ENCODE measurements around the gene SIGLEC15.

The SIGLEC15 gene

DNA sequence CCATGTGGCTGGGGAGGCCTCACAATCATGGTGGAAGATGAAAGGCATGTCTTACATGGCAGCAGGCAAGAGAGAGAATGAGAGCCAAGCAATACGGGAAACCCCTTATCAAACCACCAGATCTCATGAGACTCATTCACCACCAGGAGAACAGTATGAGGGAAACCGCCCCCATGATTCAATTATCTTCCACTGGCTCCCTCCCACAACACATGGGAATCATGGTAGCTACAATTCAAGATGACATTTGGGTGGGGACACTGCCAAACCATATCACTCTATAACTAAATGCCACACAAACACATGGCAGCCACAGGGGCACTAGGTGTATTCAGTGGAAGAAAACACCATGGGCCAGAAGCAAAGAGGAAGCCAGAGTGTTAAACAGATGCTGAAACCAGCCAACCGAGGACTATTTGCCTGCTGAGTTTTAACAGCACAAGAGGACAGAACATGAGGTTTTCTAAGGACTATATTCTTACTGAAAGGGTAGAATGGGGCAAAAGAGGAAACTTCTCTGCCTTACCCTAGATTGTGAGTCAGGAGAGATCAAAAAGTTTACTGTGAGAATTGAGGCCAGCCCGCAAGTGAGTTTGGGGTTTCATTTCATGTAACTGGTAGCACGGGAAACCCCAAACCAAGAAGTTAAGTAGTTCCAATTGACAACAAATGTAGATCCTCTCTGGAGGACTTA lies 49.2 kb downstream of the SIGLEC15 start:
- Histone ChIP-seq H3K36me3 (ENCODE audit: insufficient read depth, low read length) (peaks cover 86% of the 10 kb centered on the region), H3K4me2 (ENCODE audit: insufficient read depth, low read length) (no peak overlapping the region), H3K79me2 (ENCODE audit: insufficient read depth, low read length) (no peaks in the 10 kb centered on the region), H3K4me1 (ENCODE audit: insufficient read depth, low read length) (no peaks in the 10 kb centered on the region), H3K9me3 (ENCODE audit: insufficient read depth, low read length, severe bottlenecking) (peaks cover 3% of the 10 kb centered on the region), H3K9ac (ENCODE audit: low read depth, low read length) (no peak overlapping the region), H3K27ac (ENCODE audit: low read length) (no peak overlapping the region), H4K20me1 (ENCODE audit: insufficient read depth, low read length) (no peaks in the 10 kb centered on the region), H2AFZ (ENCODE audit: low read depth, low read length) (no peak overlapping the region), H3K27me3 (ENCODE audit: insufficient read depth, low read length, poor library complexity) (no peaks in the 10 kb centered on the region), H3K4me3 (ENCODE audit: low read depth in 1 of 2, low read length in 2 of 2) (no peak overlapping the region)
- TF ChIP-seq EZH2 (IDR thresholded peaks at IDR 0.05; ENCODE audit: borderline replicate concordance, low read depth, low read length, severe bottlenecking), result no peak
- TF ChIP-seq, protein P1, sequence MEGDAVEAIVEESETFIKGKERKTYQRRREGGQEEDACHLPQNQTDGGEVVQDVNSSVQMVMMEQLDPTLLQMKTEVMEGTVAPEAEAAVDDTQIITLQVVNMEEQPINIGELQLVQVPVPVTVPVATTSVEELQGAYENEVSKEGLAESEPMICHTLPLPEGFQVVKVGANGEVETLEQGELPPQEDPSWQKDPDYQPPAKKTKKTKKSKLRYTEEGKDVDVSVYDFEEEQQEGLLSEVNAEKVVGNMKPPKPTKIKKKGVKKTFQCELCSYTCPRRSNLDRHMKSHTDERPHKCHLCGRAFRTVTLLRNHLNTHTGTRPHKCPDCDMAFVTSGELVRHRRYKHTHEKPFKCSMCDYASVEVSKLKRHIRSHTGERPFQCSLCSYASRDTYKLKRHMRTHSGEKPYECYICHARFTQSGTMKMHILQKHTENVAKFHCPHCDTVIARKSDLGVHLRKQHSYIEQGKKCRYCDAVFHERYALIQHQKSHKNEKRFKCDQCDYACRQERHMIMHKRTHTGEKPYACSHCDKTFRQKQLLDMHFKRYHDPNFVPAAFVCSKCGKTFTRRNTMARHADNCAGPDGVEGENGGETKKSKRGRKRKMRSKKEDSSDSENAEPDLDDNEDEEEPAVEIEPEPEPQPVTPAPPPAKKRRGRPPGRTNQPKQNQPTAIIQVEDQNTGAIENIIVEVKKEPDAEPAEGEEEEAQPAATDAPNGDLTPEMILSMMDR (IDR thresholded peaks at IDR 0.05; ENCODE audit: borderline replicate concordance, extremely low read depth, low read length, poor library complexity, severe bottlenecking), result no peak
- ATAC-seq (ENCODE audit: insufficient read depth, low read depth) (no peak), DNase-seq (peak; percentile 14)

- H2AFZ ChIP-seq (ENCODE audit: low read depth, low read length), result no peak overlapping the region
- H3K27ac ChIP-seq (ENCODE audit: low read length), result no peak overlapping the region
- H3K79me2 ChIP-seq (ENCODE audit: insufficient read depth, low read length), result no peaks in the 10 kb centered on the region
- TF ChIP-seq, protein P1 (IDR thresholded peaks at IDR 0.05; ENCODE audit: borderline replicate concordance, extremely low read depth, low read length, poor library complexity, severe bottlenecking), result no peak
- TF ChIP-seq EZH2 (IDR thresholded peaks at IDR 0.05; ENCODE audit: borderline replicate concordance, low read depth, low read length, severe bottlenecking), result no peak
- no peak overlapping the region for H3K4me3 ChIP-seq (ENCODE audit: low read depth in 1 of 2, low read length in 2 of 2)
- H3K4me2 ChIP-seq (ENCODE audit: insufficient read depth, low read length), result no peak overlapping the region
- H4K20me1 ChIP-seq (ENCODE audit: insufficient read depth, low read length), result no peaks in the 10 kb centered on the region
- H3K27me3 ChIP-seq (ENCODE audit: insufficient read depth, low read length, poor library complexity), result no peaks in the 10 kb centered on the region
- H3K9me3 ChIP-seq (ENCODE audit: insufficient read depth, low read length, severe bottlenecking), result peaks cover 3% of the 10 kb centered on the region
- H3K36me3 ChIP-seq (ENCODE audit: insufficient read depth, low read length), result peaks cover 86% of the 10 kb centered on the region
- H3K9ac ChIP-seq (ENCODE audit: low read depth, low read length), result no peak overlapping the region
- ATAC-seq (ENCODE audit: insufficient read depth, low read depth), result no peak
- H3K4me1 ChIP-seq (ENCODE audit: insufficient read depth, low read length), result no peaks in the 10 kb centered on the region
- DNase-seq, result no peak
Observed at GRCh38 chr18:45876161-45876560, 50.7 kb downstream of the SIGLEC15 start.

DNA sequence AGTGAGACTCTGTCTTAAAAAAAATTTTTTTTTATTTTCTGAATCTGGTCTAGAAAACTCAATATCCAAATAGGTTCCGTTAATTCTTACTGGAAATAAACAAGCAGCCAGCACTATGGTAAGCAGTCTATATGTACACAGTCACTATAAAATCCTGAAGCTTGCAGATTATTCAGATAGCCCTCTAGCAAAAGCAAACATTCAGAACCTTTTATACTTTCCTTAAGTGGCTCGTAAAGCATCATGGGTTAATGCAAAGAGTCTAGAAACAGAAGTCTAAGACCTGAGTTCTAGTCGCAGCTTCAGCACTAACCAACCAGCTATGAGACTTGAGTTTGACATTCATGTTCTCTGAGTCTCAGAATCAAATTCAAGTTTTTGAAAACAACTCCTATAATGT lies 51.9 kb downstream of the SIGLEC15 start:
- Histone ChIP-seq H4K20me1 (ENCODE audit: insufficient read depth, low read length) (no peaks in the 10 kb centered on the region), H3K4me1 (ENCODE audit: insufficient read depth, low read length) (no peaks in the 10 kb centered on the region), H3K9ac (ENCODE audit: low read depth, low read length) (no peak overlapping the region), H2AFZ (ENCODE audit: low read depth, low read length) (no peak overlapping the region), H3K4me2 (ENCODE audit: insufficient read depth, low read length) (no peak overlapping the region), H3K36me3 (ENCODE audit: insufficient read depth, low read length) (peaks cover 84% of the 10 kb centered on the region), H3K27ac (ENCODE audit: low read length) (no peak overlapping the region), H3K79me2 (ENCODE audit: insufficient read depth, low read length) (no peaks in the 10 kb centered on the region), H3K9me3 (ENCODE audit: insufficient read depth, low read length, severe bottlenecking) (peaks cover 3% of the 10 kb centered on the region), H3K4me3 (ENCODE audit: low read depth in 1 of 2, low read length in 2 of 2) (no peak overlapping the region), H3K27me3 (ENCODE audit: insufficient read depth, low read length, poor library complexity) (no peaks in the 10 kb centered on the region)
- TF ChIP-seq, protein P1 (IDR thresholded peaks at IDR 0.05; ENCODE audit: borderline replicate concordance, extremely low read depth, low read length, poor library complexity, severe bottlenecking), result no peak
- no peak for TF ChIP-seq EZH2 (IDR thresholded peaks at IDR 0.05; ENCODE audit: borderline replicate concordance, low read depth, low read length, severe bottlenecking)
- no peak for DNase-seq
- ATAC-seq (ENCODE audit: insufficient read depth, low read depth), result no peak
